HEK293 (cell line): ENCODE measurements around the gene ADAMTSL2.

ENCODE experiments used
- BCL11B ChIP-seq: fragments of 450-650 bp; formaldehyde crosslinking; IDR thresholded peaks from 2 replicates; pipeline ENCODE4 v1.5.1; 2016; ENCODE audit warnings: low read depth, missing biosample characterization, missing genetic modification characterization
- KLF7 ChIP-seq: fragments of 450-650 bp; formaldehyde crosslinking; IDR thresholded peaks from 2 replicates; pipeline ENCODE4 v1.5.1; 2016; ENCODE audit warnings: missing biosample characterization, missing genetic modification characterization, borderline replicate concordance
- REPIN1 ChIP-seq: fragments of 450-650 bp; formaldehyde crosslinking; IDR thresholded peaks from 2 replicates; pipeline ENCODE4 v1.5.1; 2017; ENCODE audit warnings: missing biosample characterization, missing genetic modification characterization, low read depth
- SALL2 ChIP-seq: fragments of 450-650 bp; formaldehyde crosslinking; IDR thresholded peaks from 2 replicates; pipeline ENCODE4 v1.5.0; 2017; ENCODE audit warnings: missing biosample characterization, mild to moderate bottlenecking, missing genetic modification characterization, borderline replicate concordance
- SETDB1 ChIP-seq: IDR thresholded peaks from one replicate; pipeline ENCODE4 v1.6.1; 2017; ENCODE audit warnings: mild to moderate bottlenecking, low read length, moderate library complexity, mixed read lengths; ENCODE audit not compliant: insufficient read length
- SP2 ChIP-seq: fragments of 450-650 bp; formaldehyde crosslinking; IDR thresholded peaks from 2 replicates; pipeline ENCODE4 v1.5.1; 2016; ENCODE audit warnings: missing biosample characterization, missing genetic modification characterization
- ZBTB8A ChIP-seq: fragments of 450-650 bp; formaldehyde crosslinking; IDR thresholded peaks from 2 replicates; pipeline ENCODE4 v1.5.1; 2016; ENCODE audit warnings: missing biosample characterization, missing genetic modification characterization
- ZFP41 ChIP-seq: fragments of 450-650 bp; formaldehyde crosslinking; IDR thresholded peaks from 2 replicates; pipeline ENCODE4 v1.5.1; 2016; ENCODE audit warnings: missing biosample characterization, missing genetic modification characterization, borderline replicate concordance
- ZFP69B ChIP-seq: fragments of 450-650 bp; formaldehyde crosslinking; IDR thresholded peaks from 2 replicates; pipeline ENCODE4 v1.5.1; 2016; ENCODE audit warnings: missing biosample characterization, missing genetic modification characterization
- ZIC2 ChIP-seq: fragments of 450-650 bp; formaldehyde crosslinking; IDR thresholded peaks from 2 replicates; pipeline ENCODE4 v1.5.1; 2016; ENCODE audit warnings: missing biosample characterization, missing genetic modification characterization
- ZNF214 ChIP-seq: fragments of 450-650 bp; formaldehyde crosslinking; IDR thresholded peaks from 2 replicates; pipeline ENCODE4 v1.5.1; 2017; ENCODE audit warnings: missing biosample characterization, mild to moderate bottlenecking, missing genetic modification characterization, borderline replicate concordance
- ZNF248 ChIP-seq: fragments of 450-650 bp; formaldehyde crosslinking; IDR thresholded peaks from 2 replicates; pipeline ENCODE4 v1.5.1; 2017; ENCODE audit warnings: missing biosample characterization, missing genetic modification characterization
- ZNF324 ChIP-seq: fragments of 450-650 bp; formaldehyde crosslinking; IDR thresholded peaks from 2 replicates; pipeline ENCODE4 v1.5.1; 2016; ENCODE audit warnings: missing biosample characterization, missing genetic modification characterization
- ZNF366 ChIP-seq: fragments of 450-650 bp; formaldehyde crosslinking; conservative IDR thresholded peaks from 2 replicates; pipeline ENCODE4 v1.5.1; 2016; ENCODE audit warnings: missing biosample characterization, missing genetic modification characterization
- ZNF394 ChIP-seq: fragments of 450-650 bp; formaldehyde crosslinking; IDR thresholded peaks from 2 replicates; pipeline ENCODE4 v1.5.1; 2016; ENCODE audit warnings: missing biosample characterization, missing genetic modification characterization, mild to moderate bottlenecking, moderate library complexity, borderline replicate concordance
- ZNF501 ChIP-seq: fragments of 450-650 bp; formaldehyde crosslinking; IDR thresholded peaks from 2 replicates; pipeline ENCODE4 v1.5.1; 2016; ENCODE audit warnings: missing biosample characterization, missing genetic modification characterization
- ZNF514 ChIP-seq: fragments of 450-650 bp; formaldehyde crosslinking; IDR thresholded peaks from 2 replicates; pipeline ENCODE4 v1.5.1; 2016; ENCODE audit warnings: missing biosample characterization, missing genetic modification characterization
- ZNF548 ChIP-seq: fragments of 450-650 bp; formaldehyde crosslinking; IDR thresholded peaks from 2 replicates; pipeline ENCODE4 v1.5.1; 2016; ENCODE audit warnings: missing biosample characterization, missing genetic modification characterization
- ZNF558 ChIP-seq: fragments of 450-650 bp; formaldehyde crosslinking; IDR thresholded peaks from 2 replicates; pipeline ENCODE4 v1.5.1; 2016; ENCODE audit warnings: missing biosample characterization, missing genetic modification characterization
- ZNF621 ChIP-seq: fragments of 450-650 bp; formaldehyde crosslinking; IDR thresholded peaks from 2 replicates; pipeline ENCODE4 v1.5.1; 2017; ENCODE audit warnings: missing biosample characterization, missing genetic modification characterization
- ZNF624 ChIP-seq: fragments of 450-650 bp; formaldehyde crosslinking; IDR thresholded peaks from 2 replicates; pipeline ENCODE4 v1.5.1; 2017; ENCODE audit warnings: missing biosample characterization, missing genetic modification characterization
- ZNF677 ChIP-seq: fragments of 450-650 bp; IDR thresholded peaks from 2 replicates; pipeline ENCODE4 v1.5.0; 2018; ENCODE audit warnings: missing biosample characterization, mild to moderate bottlenecking, missing genetic modification characterization, moderate library complexity
- ZNF837 ChIP-seq: fragments of 450-650 bp; formaldehyde crosslinking; IDR thresholded peaks from 2 replicates; pipeline ENCODE4 v1.5.1; 2016; ENCODE audit warnings: missing biosample characterization, missing genetic modification characterization
- ZXDB ChIP-seq: fragments of 450-650 bp; formaldehyde crosslinking; IDR thresholded peaks from 2 replicates; pipeline ENCODE4 v1.5.1; 2016; ENCODE audit warnings: missing biosample characterization, missing genetic modification characterization
- TF ChIP-seq, protein P1 (sequence below): fragments of 450-650 bp; formaldehyde crosslinking; IDR thresholded peaks from 2 replicates; pipeline ENCODE4 v1.5.1; 2016; ENCODE audit warnings: missing biosample characterization, missing genetic modification characterization
- TF ChIP-seq, protein P2 (sequence below): fragments of 450-650 bp; formaldehyde crosslinking; IDR thresholded peaks from 2 replicates; pipeline ENCODE4 v1.5.1; 2016; ENCODE audit warnings: missing biosample characterization, missing genetic modification characterization
- TF ChIP-seq, protein P3 (sequence below): fragments of 450-650 bp; formaldehyde crosslinking; IDR thresholded peaks from 2 replicates; pipeline ENCODE4 v1.5.1; 2016; ENCODE audit warnings: missing biosample characterization, missing genetic modification characterization
- TF ChIP-seq, protein P4 (sequence below): fragments of 450-650 bp; formaldehyde crosslinking; IDR thresholded peaks from 2 replicates; pipeline ENCODE4 v1.5.1; 2017; ENCODE audit warnings: missing biosample characterization, missing genetic modification characterization
- TF ChIP-seq, protein P5 (sequence below): fragments of 450-650 bp; formaldehyde crosslinking; IDR thresholded peaks from 2 replicates; pipeline ENCODE4 v1.5.1; 2017; ENCODE audit warnings: missing biosample characterization, missing genetic modification characterization
- TF ChIP-seq, protein P6 (sequence below): fragments of 450-650 bp; formaldehyde crosslinking; IDR thresholded peaks from 2 replicates; pipeline ENCODE4 v1.5.1; 2016; ENCODE audit warnings: missing biosample characterization, missing genetic modification characterization
- TF ChIP-seq, protein P7 (sequence below): fragments of 450-650 bp; formaldehyde crosslinking; IDR thresholded peaks from 2 replicates; pipeline ENCODE4 v1.5.1; 2016; ENCODE audit warnings: missing biosample characterization, missing genetic modification characterization

Gene ADAMTSL2

DNA sequence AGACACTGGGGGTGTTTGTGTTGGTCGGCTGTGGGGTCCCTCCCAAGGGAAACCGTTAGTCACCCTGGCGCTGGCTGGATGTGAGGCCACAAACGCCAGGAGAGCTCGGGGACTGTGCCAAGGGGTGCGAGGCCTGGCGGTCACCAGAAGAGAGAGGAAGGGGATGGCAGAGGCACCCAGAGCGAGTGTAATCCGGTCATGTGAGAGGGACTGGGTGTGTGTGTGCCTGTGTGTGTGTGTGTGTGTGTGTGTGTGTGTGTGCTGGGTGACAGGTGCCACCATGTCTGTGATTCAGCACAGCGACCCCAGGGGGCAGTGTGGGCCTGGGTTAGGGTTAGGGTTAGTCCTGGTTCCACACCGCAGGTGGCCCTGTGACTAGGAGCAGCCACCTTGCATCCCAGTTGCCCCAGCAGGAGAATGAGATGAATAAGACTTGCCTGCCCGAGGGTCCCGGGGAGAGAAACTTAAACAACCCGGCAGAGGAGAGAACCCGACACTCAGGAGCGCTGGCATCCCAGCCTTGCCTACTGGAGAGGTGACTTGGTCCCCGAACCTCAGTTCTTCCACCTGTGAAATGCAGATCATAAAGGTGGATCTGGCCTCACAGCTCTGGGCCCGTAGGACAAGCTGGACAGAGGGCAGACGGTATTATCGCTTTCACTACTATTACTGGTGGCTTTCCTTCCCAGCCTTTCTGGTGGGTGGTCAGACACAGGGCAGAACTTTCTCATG, 1.4 kb upstream of the ADAMTSL2 start (continued):
- TF ChIP-seq, protein P1, sequence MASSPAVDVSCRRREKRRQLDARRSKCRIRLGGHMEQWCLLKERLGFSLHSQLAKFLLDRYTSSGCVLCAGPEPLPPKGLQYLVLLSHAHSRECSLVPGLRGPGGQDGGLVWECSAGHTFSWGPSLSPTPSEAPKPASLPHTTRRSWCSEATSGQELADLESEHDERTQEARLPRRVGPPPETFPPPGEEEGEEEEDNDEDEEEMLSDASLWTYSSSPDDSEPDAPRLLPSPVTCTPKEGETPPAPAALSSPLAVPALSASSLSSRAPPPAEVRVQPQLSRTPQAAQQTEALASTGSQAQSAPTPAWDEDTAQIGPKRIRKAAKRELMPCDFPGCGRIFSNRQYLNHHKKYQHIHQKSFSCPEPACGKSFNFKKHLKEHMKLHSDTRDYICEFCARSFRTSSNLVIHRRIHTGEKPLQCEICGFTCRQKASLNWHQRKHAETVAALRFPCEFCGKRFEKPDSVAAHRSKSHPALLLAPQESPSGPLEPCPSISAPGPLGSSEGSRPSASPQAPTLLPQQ = no peak
- no peak for TF ChIP-seq SETDB1
- peak; percentile 71 for TF ChIP-seq ZFP69B (tag by site-specific recombination)
- peak; percentile 35; the same call in 1 of the 2 replicates for TF ChIP-seq REPIN1
- TF ChIP-seq KLF7 (tag by site-specific recombination) = peak; percentile 85; the same call in 1 of the 2 replicates
- TF ChIP-seq SALL2 (tag by site-specific recombination) = peak; percentile 68; the same call in 1 of the 2 replicates
- no peak for TF ChIP-seq ZNF558
- no peak for TF ChIP-seq ZNF501 (tag by site-specific recombination)
- no peak for TF ChIP-seq ZNF624 (tag by site-specific recombination)
- TF ChIP-seq ZIC2 = peak; percentile 92
- TF ChIP-seq, protein P2, sequence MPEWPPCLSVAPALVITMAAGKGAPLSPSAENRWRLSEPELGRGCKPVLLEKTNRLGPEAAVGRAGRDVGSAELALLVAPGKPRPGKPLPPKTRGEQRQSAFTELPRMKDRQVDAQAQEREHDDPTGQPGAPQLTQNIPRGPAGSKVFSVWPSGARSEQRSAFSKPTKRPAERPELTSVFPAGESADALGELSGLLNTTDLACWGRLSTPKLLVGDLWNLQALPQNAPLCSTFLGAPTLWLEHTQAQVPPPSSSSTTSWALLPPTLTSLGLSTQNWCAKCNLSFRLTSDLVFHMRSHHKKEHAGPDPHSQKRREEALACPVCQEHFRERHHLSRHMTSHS (tag by site-specific recombination) = no peak
- TF ChIP-seq ZNF548 (tag by site-specific recombination) = no peak
- TF ChIP-seq, protein P3, sequence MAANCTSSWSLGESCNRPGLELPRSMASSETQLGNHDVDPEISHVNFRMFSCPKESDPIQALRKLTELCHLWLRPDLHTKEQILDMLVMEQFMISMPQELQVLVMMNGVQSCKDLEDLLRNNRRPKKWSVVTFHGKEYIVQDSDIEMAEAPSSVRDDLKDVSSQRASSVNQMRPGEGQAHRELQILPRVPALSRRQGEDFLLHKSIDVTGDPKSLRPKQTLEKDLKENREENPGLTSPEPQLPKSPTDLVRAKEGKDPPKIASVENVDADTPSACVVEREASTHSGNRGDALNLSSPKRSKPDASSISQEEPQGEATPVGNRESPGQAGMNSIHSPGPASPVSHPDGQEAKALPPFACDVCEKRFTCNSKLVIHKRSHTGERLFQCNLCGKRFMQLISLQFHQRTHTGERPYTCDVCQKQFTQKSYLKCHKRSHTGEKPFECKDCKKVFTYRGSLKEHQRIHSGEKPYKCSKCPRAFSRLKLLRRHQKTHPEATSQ = no peak
- TF ChIP-seq, protein P4, sequence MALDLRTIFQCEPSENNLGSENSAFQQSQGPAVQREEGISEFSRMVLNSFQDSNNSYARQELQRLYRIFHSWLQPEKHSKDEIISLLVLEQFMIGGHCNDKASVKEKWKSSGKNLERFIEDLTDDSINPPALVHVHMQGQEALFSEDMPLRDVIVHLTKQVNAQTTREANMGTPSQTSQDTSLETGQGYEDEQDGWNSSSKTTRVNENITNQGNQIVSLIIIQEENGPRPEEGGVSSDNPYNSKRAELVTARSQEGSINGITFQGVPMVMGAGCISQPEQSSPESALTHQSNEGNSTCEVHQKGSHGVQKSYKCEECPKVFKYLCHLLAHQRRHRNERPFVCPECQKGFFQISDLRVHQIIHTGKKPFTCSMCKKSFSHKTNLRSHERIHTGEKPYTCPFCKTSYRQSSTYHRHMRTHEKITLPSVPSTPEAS (tag by site-specific recombination) = peak; percentile 99
- TF ChIP-seq ZNF621 (tag by site-specific recombination) = no peak
- no peak; the same call in 1 of the 2 replicates for TF ChIP-seq ZNF394 (tag by site-specific recombination)
- TF ChIP-seq ZNF248 (tag by site-specific recombination) = no peak
- TF ChIP-seq ZXDB (tag by site-specific recombination) = no peak
- peak; percentile 77 for TF ChIP-seq ZNF324
- no peak for TF ChIP-seq ZNF214 (tag by site-specific recombination)
- no peak for TF ChIP-seq ZNF514
- no peak for TF ChIP-seq ZNF366 (tag by site-specific recombination)
- TF ChIP-seq ZBTB8A = no peak
- TF ChIP-seq ZNF837 = no peak
- TF ChIP-seq, protein P5, sequence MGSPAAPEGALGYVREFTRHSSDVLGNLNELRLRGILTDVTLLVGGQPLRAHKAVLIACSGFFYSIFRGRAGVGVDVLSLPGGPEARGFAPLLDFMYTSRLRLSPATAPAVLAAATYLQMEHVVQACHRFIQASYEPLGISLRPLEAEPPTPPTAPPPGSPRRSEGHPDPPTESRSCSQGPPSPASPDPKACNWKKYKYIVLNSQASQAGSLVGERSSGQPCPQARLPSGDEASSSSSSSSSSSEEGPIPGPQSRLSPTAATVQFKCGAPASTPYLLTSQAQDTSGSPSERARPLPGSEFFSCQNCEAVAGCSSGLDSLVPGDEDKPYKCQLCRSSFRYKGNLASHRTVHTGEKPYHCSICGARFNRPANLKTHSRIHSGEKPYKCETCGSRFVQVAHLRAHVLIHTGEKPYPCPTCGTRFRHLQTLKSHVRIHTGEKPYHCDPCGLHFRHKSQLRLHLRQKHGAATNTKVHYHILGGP (tag by site-specific recombination) = no peak
- TF ChIP-seq SP2 (tag by site-specific recombination) = no peak
- no peak for TF ChIP-seq ZNF677 (tag by site-specific recombination)
- TF ChIP-seq, protein P6, sequence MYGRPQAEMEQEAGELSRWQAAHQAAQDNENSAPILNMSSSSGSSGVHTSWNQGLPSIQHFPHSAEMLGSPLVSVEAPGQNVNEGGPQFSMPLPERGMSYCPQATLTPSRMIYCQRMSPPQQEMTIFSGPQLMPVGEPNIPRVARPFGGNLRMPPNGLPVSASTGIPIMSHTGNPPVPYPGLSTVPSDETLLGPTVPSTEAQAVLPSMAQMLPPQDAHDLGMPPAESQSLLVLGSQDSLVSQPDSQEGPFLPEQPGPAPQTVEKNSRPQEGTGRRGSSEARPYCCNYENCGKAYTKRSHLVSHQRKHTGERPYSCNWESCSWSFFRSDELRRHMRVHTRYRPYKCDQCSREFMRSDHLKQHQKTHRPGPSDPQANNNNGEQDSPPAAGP (tag by site-specific recombination) = peak; percentile 90
- TF ChIP-seq BCL11B (tag by site-specific recombination) = no peak
- TF ChIP-seq, protein P7, sequence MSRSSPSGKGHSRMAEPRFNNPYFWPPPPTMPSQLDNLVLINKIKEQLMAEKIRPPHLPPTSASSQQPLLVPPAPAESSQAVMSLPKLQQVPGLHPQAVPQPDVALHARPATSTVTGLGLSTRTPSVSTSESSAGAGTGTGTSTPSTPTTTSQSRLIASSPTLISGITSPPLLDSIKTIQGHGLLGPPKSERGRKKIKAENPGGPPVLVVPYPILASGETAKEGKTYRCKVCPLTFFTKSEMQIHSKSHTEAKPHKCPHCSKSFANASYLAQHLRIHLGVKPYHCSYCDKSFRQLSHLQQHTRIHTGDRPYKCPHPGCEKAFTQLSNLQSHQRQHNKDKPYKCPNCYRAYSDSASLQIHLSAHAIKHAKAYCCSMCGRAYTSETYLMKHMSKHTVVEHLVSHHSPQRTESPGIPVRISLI (tag by site-specific recombination) = no peak
- no peak for TF ChIP-seq ZFP41 (tag by site-specific recombination)
